ENCODE measurements around the gene RBFOX1. TPM values are rescaled to one million over a fixed set of nuclear protein-coding genes. Genes with fewer than 3 reads are reported as not detected.

The RBFOX1 gene
- polyA plus RNA-seq, 1 of the 3 experiments (the other 2 are of a cell fraction): not detected

GRCh38 chr16:7284780-7285179 lies 47.9 kb upstream of the RBFOX1 start:
- H3K9me3 ChIP-seq: no peaks in the 10 kb centered on the region
- H3K79me2 ChIP-seq (ENCODE audit: insufficient read depth): no peaks in the 10 kb centered on the region
- no peak overlapping the region for H3K4me2 ChIP-seq
- no peaks in the 10 kb centered on the region for H3K9me2 ChIP-seq
- 29% methylated on average over 4 of the region's 4 CpGs for WGBS (ENCODE audit: low lambda C conversion rate)
- DNase-seq: no peak
- H3K27ac ChIP-seq (ENCODE audit: low read depth in 2 of 2, low read length in 1 of 2): no peak overlapping the region
- H3K27me3 ChIP-seq (ENCODE audit: insufficient read depth): no peaks in the 10 kb centered on the region
- H3K36me3 ChIP-seq (replicated peaks in 1 of 2; ENCODE audit: control insufficient read depth in 1 of 2, insufficient read depth in 2 of 2, low read length in 1 of 2): no peaks in the 10 kb centered on the region
- CTCF ChIA-PET: interaction anchor here (1.0 kb wide), 1 partner anchor 16 kb away, joined by 3 read pairs; no protein-coding TSS in a partner anchor
- H3K9ac ChIP-seq: no peak overlapping the region
- no peak overlapping the region for H2AFZ ChIP-seq (ENCODE audit: low read depth)
- POLR2A ChIA-PET: no interaction called here
- H4K20me1 ChIP-seq (ENCODE audit: insufficient read depth): no peaks in the 10 kb centered on the region
- no peak for TF ChIP-seq ELF1 (IDR thresholded peaks at IDR 0.05)
- TF ChIP-seq FOXM1 (IDR thresholded peaks at IDR 0.05; ENCODE audit: low read depth): no peak
- TF ChIP-seq, protein P1, sequence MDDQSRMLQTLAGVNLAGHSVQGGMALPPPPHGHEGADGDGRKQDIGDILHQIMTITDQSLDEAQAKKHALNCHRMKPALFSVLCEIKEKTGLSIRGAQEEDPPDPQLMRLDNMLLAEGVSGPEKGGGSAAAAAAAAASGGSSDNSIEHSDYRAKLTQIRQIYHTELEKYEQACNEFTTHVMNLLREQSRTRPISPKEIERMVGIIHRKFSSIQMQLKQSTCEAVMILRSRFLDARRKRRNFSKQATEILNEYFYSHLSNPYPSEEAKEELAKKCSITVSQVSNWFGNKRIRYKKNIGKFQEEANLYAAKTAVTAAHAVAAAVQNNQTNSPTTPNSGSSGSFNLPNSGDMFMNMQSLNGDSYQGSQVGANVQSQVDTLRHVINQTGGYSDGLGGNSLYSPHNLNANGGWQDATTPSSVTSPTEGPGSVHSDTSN (IDR thresholded peaks at IDR 0.05): no peak
- TF ChIP-seq RXRA (IDR thresholded peaks at IDR 0.05; ENCODE audit: borderline replicate concordance, low read depth): no peak
- TF ChIP-seq SMC3 (IDR thresholded peaks at IDR 0.05; ENCODE audit: low read depth, low read length): no peak
- no peak for TF ChIP-seq YY1 (IDR thresholded peaks at IDR 0.05; ENCODE audit: low read depth)
- no peak for TF ChIP-seq TEAD4 (IDR thresholded peaks at IDR 0.05; ENCODE audit: borderline replicate concordance, insufficient read depth)
- TF ChIP-seq, protein P2, sequence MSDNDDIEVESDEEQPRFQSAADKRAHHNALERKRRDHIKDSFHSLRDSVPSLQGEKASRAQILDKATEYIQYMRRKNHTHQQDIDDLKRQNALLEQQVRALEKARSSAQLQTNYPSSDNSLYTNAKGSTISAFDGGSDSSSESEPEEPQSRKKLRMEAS (IDR thresholded peaks at IDR 0.05; ENCODE audit: low read depth): no peak
- no peak for TF ChIP-seq RFX5 (IDR thresholded peaks at IDR 0.05; ENCODE audit: low read length)
- TF ChIP-seq JUND (IDR thresholded peaks at IDR 0.05): no peak
- TF ChIP-seq, protein P3, sequence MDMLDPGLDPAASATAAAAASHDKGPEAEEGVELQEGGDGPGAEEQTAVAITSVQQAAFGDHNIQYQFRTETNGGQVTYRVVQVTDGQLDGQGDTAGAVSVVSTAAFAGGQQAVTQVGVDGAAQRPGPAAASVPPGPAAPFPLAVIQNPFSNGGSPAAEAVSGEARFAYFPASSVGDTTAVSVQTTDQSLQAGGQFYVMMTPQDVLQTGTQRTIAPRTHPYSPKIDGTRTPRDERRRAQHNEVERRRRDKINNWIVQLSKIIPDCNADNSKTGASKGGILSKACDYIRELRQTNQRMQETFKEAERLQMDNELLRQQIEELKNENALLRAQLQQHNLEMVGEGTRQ (IDR thresholded peaks at IDR 0.05; ENCODE audit: borderline replicate concordance, low read depth, low read length): no peak
- TF ChIP-seq MEF2A (IDR thresholded peaks at IDR 0.05; ENCODE audit: borderline replicate concordance, low read depth): no peak
- TF ChIP-seq RAD21 (IDR thresholded peaks at IDR 0.05; ENCODE audit: low read length): no peak
- no peak for TF ChIP-seq EZH2phosphoT487 (IDR thresholded peaks at IDR 0.05; ENCODE audit: borderline replicate concordance, low read depth)
- no peak for TF ChIP-seq FOXJ3 (CRISPR knock-in tag; IDR thresholded peaks at IDR 0.05)
- no peaks in the 10 kb centered on the region for H3F3A ChIP-seq (replicated peaks; ENCODE audit: insufficient read depth)
- no peak overlapping the region for H3K4me3 ChIP-seq (ENCODE audit: low read depth in 2 of 2, low read length in 1 of 2)
- H3K4me1 ChIP-seq (ENCODE audit: control insufficient read depth in 1 of 2, insufficient read depth in 2 of 2, low read depth in 1 of 2, low read length in 1 of 2): no peaks in the 10 kb centered on the region

DNA sequence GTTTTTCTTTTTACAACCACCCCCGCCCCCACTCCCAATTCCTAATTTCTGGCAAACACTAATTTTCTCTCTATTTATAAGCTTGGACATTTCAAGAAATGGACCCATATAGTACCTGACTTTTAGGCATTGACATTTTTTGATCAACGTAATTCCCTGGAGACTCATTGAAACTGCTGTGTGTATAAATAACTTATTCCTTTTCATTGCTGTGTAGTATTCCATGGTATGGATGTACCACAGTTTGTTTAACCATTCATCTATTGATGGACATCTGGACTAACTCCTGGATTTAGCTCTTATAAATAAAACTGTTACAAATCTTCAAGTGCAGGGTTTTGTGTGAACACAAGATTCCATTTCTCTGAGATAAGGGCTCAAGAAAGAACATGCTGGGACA lies 47.1 kb upstream of the RBFOX1 start:
- H2AFZ ChIP-seq (ENCODE audit: low read depth): no peak overlapping the region
- H3K79me2 ChIP-seq (ENCODE audit: insufficient read depth): no peaks in the 10 kb centered on the region
- H3K4me2 ChIP-seq: no peak overlapping the region
- H3K4me3 ChIP-seq (ENCODE audit: low read depth in 2 of 2, low read length in 1 of 2): no peak overlapping the region
- no peak overlapping the region for H3K27ac ChIP-seq (ENCODE audit: low read depth in 2 of 2, low read length in 1 of 2)
- no peaks in the 10 kb centered on the region for H3F3A ChIP-seq (replicated peaks; ENCODE audit: insufficient read depth)
- H3K9me3 ChIP-seq: no peaks in the 10 kb centered on the region
- ChIA-PET POLR2A (no interaction called here), CTCF (no interaction called here)
- WGBS (ENCODE audit: low lambda C conversion rate): 21% methylated on average over 2 of the region's 2 CpGs
- H3K36me3 ChIP-seq (replicated peaks in 1 of 2; ENCODE audit: control insufficient read depth in 1 of 2, insufficient read depth in 2 of 2, low read length in 1 of 2): no peaks in the 10 kb centered on the region
- no peaks in the 10 kb centered on the region for H4K20me1 ChIP-seq (ENCODE audit: insufficient read depth)
- H3K9ac ChIP-seq: no peak overlapping the region
- H3K4me1 ChIP-seq (ENCODE audit: control insufficient read depth in 1 of 2, insufficient read depth in 2 of 2, low read depth in 1 of 2, low read length in 1 of 2): no peaks in the 10 kb centered on the region
- H3K27me3 ChIP-seq (ENCODE audit: insufficient read depth): no peaks in the 10 kb centered on the region
- no peak for DNase-seq
- no peaks in the 10 kb centered on the region for H3K9me2 ChIP-seq
- TF ChIP-seq IRF3 (IDR thresholded peaks at IDR 0.05; ENCODE audit: low read depth, low read length) (no peak), EP300 (IDR thresholded peaks at IDR 0.05; ENCODE audit: borderline replicate concordance in 1 of 2, low read depth in 1 of 2, low read length in 1 of 2) (no peak), GABPA (IDR thresholded peaks at IDR 0.05; ENCODE audit: low read depth) (no peak), RFX5 (IDR thresholded peaks at IDR 0.05; ENCODE audit: low read length) (no peak), GATA2 (CRISPR knock-in tag; IDR thresholded peaks at IDR 0.05) (no peak), NRF1 (IDR thresholded peaks at IDR 0.05; ENCODE audit: low read depth, low read length) (no peak), MEF2A (IDR thresholded peaks at IDR 0.05; ENCODE audit: borderline replicate concordance, low read depth) (no peak), JUND (IDR thresholded peaks at IDR 0.05) (no peak), TCF12 (IDR thresholded peaks at IDR 0.05) (no peak), POLR2AphosphoS5 (IDR thresholded peaks at IDR 0.05; ENCODE audit: low read depth, low read length) (no peak), YY1 (IDR thresholded peaks at IDR 0.05; ENCODE audit: low read depth) (no peak), TAF1 (IDR thresholded peaks at IDR 0.05; ENCODE audit: borderline replicate concordance, low read depth, low read length) (no peak), RXRA (IDR thresholded peaks at IDR 0.05; ENCODE audit: borderline replicate concordance, low read depth) (no peak)
- TF ChIP-seq, protein P4, sequence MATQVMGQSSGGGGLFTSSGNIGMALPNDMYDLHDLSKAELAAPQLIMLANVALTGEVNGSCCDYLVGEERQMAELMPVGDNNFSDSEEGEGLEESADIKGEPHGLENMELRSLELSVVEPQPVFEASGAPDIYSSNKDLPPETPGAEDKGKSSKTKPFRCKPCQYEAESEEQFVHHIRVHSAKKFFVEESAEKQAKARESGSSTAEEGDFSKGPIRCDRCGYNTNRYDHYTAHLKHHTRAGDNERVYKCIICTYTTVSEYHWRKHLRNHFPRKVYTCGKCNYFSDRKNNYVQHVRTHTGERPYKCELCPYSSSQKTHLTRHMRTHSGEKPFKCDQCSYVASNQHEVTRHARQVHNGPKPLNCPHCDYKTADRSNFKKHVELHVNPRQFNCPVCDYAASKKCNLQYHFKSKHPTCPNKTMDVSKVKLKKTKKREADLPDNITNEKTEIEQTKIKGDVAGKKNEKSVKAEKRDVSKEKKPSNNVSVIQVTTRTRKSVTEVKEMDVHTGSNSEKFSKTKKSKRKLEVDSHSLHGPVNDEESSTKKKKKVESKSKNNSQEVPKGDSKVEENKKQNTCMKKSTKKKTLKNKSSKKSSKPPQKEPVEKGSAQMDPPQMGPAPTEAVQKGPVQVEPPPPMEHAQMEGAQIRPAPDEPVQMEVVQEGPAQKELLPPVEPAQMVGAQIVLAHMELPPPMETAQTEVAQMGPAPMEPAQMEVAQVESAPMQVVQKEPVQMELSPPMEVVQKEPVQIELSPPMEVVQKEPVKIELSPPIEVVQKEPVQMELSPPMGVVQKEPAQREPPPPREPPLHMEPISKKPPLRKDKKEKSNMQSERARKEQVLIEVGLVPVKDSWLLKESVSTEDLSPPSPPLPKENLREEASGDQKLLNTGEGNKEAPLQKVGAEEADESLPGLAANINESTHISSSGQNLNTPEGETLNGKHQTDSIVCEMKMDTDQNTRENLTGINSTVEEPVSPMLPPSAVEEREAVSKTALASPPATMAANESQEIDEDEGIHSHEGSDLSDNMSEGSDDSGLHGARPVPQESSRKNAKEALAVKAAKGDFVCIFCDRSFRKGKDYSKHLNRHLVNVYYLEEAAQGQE (IDR thresholded peaks at IDR 0.05; ENCODE audit: low read depth, low read length): no peak

All from SK-N-SH (cell line).